Neural cell (in vitro differentiated cells): ENCODE data around the gene HYLS1. TPM values are rescaled to one million over a fixed set of nuclear protein-coding genes. Genes with fewer than 3 reads are reported as not detected.

Experiments
- H2AFZ ChIP-seq: fragments of 200-600, 300-800 bp; sonication (generic), shearing (Covaris generic); 2 replicates; pipeline ENCODE4 v1.6.0; 2014; ENCODE audit warnings: low read depth, mild to moderate bottlenecking, antibody characterized with exemption, low read length, moderate library complexity
- H3F3A ChIP-seq: fragments of 200-600 bp; shearing (Covaris generic); 2 replicates; pipeline ENCODE4 v1.6.1; 2016; ENCODE audit warnings: mild to moderate bottlenecking, moderate library complexity, mixed read lengths, antibody characterized with exemption, low read length; ENCODE audit not compliant: insufficient read depth, poor library complexity, severe bottlenecking
- H3K27ac ChIP-seq: fragments of 200-600, 300-800 bp; sonication (generic), shearing (Covaris generic); 2 replicates; pipeline ENCODE4 v1.5.1; 2014; ENCODE audit warnings: mild to moderate bottlenecking, low read length, moderate library complexity
- H3K27me3 ChIP-seq: fragments of 300-800, 200-600 bp; sonication (generic), shearing (Covaris generic); 2 replicates; pipeline ENCODE4 v1.6.0; 2014; ENCODE audit warnings: mild to moderate bottlenecking, low read depth, low read length, moderate library complexity; ENCODE audit not compliant: insufficient read depth
- H3K36me3 ChIP-seq: fragments of 300-800, 200-600 bp; sonication (generic), shearing (Covaris generic); 2 replicates; pipeline ENCODE4 v1.5.1; 2014; ENCODE audit warnings: mild to moderate bottlenecking, antibody characterized with exemption, low read length, moderate library complexity; ENCODE audit not compliant: insufficient read depth
- H3K4me2 ChIP-seq: fragments of 300-800, 200-600 bp; sonication (generic), shearing (Covaris generic); 2 replicates; pipeline ENCODE4 v1.6.0; 2014; ENCODE audit warnings: mild to moderate bottlenecking, low read length
- H3K4me3 ChIP-seq: fragments of 300-800, 200-600 bp; sonication (generic), shearing (Covaris generic); 2 replicates; pipeline ENCODE4 v1.5.1; 2014; ENCODE audit warnings: mild to moderate bottlenecking, low read length, moderate library complexity
- H3K79me2 ChIP-seq: fragments of 200-600 bp; shearing (Covaris generic); replicated peaks from 2 replicates; pipeline ENCODE4 v1.6.0; 2014; ENCODE audit warnings: mild to moderate bottlenecking, low read length, moderate library complexity; ENCODE audit not compliant: insufficient read depth
- H3K9ac ChIP-seq: fragments of 300-800, 200-600 bp; sonication (generic), shearing (Covaris generic); 2 replicates; pipeline ENCODE4 v1.6.1; 2016; ENCODE audit warnings: mild to moderate bottlenecking, low read length, mixed read lengths
- H3K9me2 ChIP-seq: fragments of 200-600 bp; shearing (Covaris generic); 2 replicates; pipeline ENCODE4 v1.6.1; 2016; ENCODE audit warnings: mild to moderate bottlenecking, low read length, mixed read lengths; ENCODE audit not compliant: insufficient read depth
- H3K9me3 ChIP-seq: fragments of 200-600, 300-800 bp; sonication (generic), shearing (Covaris generic); 2 replicates; pipeline ENCODE4 v1.6.1; 2016; ENCODE audit warnings: mild to moderate bottlenecking, mixed run types, low read length, moderate library complexity, mixed read lengths
- H4K20me1 ChIP-seq: fragments of 200-600 bp; shearing (Covaris generic); 2 replicates; pipeline ENCODE4 v1.6.1; 2016; ENCODE audit warnings: mild to moderate bottlenecking, mixed run types; ENCODE audit not compliant: insufficient read depth
- CTCF ChIP-seq: fragments of 450-650 bp; IDR thresholded peaks from 2 replicates; pipeline ENCODE4 v1.5.1; 2014; ENCODE audit warnings: antibody characterized with exemption, mild to moderate bottlenecking, moderate library complexity; ENCODE audit not compliant: poor library complexity, severe bottlenecking
- EP300 ChIP-seq: fragments of 450-650 bp; conservative IDR thresholded peaks from 2 replicates; pipeline ENCODE4 v1.6.1; 2014; ENCODE audit warnings: antibody characterized with exemption, mild to moderate bottlenecking, moderate library complexity; ENCODE audit not compliant: poor library complexity, severe bottlenecking
- EZH2 ChIP-seq: fragments of 200-600, 300-800 bp; shearing (Covaris generic), sonication (generic); IDR thresholded peaks from 2 replicates; pipeline ENCODE4 v1.6.1; 2014; ENCODE audit warnings: antibody characterized with exemption, low read length, borderline replicate concordance, mild to moderate bottlenecking; ENCODE audit not compliant: insufficient read depth, poor library complexity, severe bottlenecking
- MXI1 ChIP-seq: fragments of 450-650 bp; conservative IDR thresholded peaks from 2 replicates; pipeline ENCODE4 v1.6.1; 2014; ENCODE audit warnings: antibody characterized with exemption, mild to moderate bottlenecking; ENCODE audit not compliant: poor library complexity, severe bottlenecking
- POLR2AphosphoS5 ChIP-seq: IDR thresholded peaks from 2 replicates; pipeline ENCODE4 v1.6.1; 2012
- RAD21 ChIP-seq: fragments of 450-650 bp; conservative IDR thresholded peaks from 2 replicates; pipeline ENCODE4 v1.6.1; 2014; ENCODE audit warnings: antibody characterized with exemption, mild to moderate bottlenecking, moderate library complexity
- REST ChIP-seq: IDR thresholded peaks from 2 replicates; pipeline ENCODE4 v1.6.1; 2012; ENCODE audit warnings: borderline replicate concordance
- SMC3 ChIP-seq: fragments of 450-650 bp; conservative IDR thresholded peaks from 2 replicates; pipeline ENCODE4 v1.6.1; 2014; ENCODE audit warnings: antibody characterized with exemption, mild to moderate bottlenecking, moderate library complexity; ENCODE audit not compliant: poor library complexity
- TAF1 ChIP-seq: IDR thresholded peaks from 2 replicates; pipeline ENCODE4 v1.6.1; 2012; ENCODE audit warnings: low read depth
- polyA plus RNA-seq: library from polyadenylated mRNA; depleted of rRNA; stranded (reverse); fragments of >200 nt; gene quantifications from 2 replicates; pipeline ENCODE4 v1.2.3, GENCODE V29; 2014

Gene HYLS1
- polyA plus RNA-seq, 1 donor from 2014 or later, result 6.0 TPM

GRCh38 chr11:125930076-125930450 lies 42.6 kb downstream of the HYLS1 start:
- no peak for TF ChIP-seq EP300
- no peak for TF ChIP-seq CTCF
- TF ChIP-seq RAD21, result no peak
- no peak for TF ChIP-seq MXI1
- no peak for TF ChIP-seq EZH2
- TF ChIP-seq SMC3, result no peak
- TF ChIP-seq TAF1, result no peak
- TF ChIP-seq POLR2AphosphoS5, result no peak
- TF ChIP-seq REST, result no peak
- Histone ChIP-seq H3K9me2 (no peaks in the 10 kb centered on the region), H3F3A (no peaks in the 10 kb centered on the region), H2AFZ (no peak overlapping the region), H3K79me2 (no peaks in the 10 kb centered on the region), H3K9me3 (no peaks in the 10 kb centered on the region), H3K4me2 (no peak overlapping the region), H3K27ac (no peak overlapping the region), H4K20me1 (no peaks in the 10 kb centered on the region), H3K9ac (no peak overlapping the region), H3K36me3 (no peaks in the 10 kb centered on the region), H3K27me3 (no peaks in the 10 kb centered on the region), H3K4me3 (no peak overlapping the region)

GRCh38 chr11:125931116-125931515 lies 43.6 kb downstream of the HYLS1 start:
- Histone ChIP-seq H3K4me2 (no peak overlapping the region), H3F3A (no peaks in the 10 kb centered on the region), H3K9me3 (no peaks in the 10 kb centered on the region), H4K20me1 (no peaks in the 10 kb centered on the region), H3K4me3 (no peak overlapping the region), H3K36me3 (no peaks in the 10 kb centered on the region), H3K79me2 (no peaks in the 10 kb centered on the region), H3K27me3 (no peaks in the 10 kb centered on the region), H3K9me2 (no peaks in the 10 kb centered on the region), H3K27ac (no peak overlapping the region), H3K9ac (no peak overlapping the region), H2AFZ (no peak overlapping the region)
- TF ChIP-seq SMC3 (no peak), TAF1 (no peak), EZH2 (no peak), RAD21 (no peak), REST (no peak), POLR2AphosphoS5 (no peak), CTCF (no peak), MXI1 (no peak), EP300 (no peak)
